ENCODE data around the gene TMEM218. TPM values are rescaled to one million over a fixed set of nuclear protein-coding genes. Genes with fewer than 3 reads are reported as not detected.
"Not testable (repeated sequence)": the region's sequence is repeated elsewhere in the genome, so short reads cannot be mapped to it uniquely, and the experiment has no call there.

TMEM218 gene
- polyA plus RNA-seq, 1 donor = 19.7 TPM

- DNase-seq (ENCODE audit: low read depth) = not testable (repeated sequence)
Measured at GRCh38 chr11:125056111-125056510, 55.3 kb downstream of the TMEM218 start.

DNA sequence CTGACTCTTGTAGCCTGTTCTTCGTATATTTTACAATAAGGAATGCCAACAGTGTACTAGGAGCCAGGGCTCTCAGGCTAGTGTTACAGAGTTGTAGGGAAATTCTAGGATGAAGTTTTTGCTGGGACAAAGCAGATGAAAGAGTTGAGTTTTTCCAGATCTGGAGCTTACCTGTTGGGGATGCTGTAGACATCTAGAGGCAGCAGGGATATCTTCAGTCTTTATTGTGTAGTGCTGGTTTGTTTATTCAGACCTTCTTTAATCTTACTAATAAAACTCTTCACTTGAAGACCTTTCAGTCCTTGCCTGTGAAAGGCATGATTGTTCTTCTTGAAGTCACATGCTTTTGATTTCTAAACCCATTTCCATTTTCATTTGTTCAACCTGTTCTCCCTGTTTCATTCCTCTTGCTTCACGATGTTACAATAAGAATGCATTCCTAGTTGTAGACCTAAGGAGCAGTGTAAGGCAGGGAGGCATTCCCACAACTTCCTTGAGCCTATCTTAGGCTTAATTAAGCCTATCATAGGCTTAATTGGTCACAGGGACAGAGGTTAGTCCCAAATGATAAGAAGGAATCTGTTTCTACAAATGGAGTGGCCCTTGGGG lies 56.2 kb downstream of the TMEM218 start:
- DNase-seq (ENCODE audit: low read depth) = no peak

DNA sequence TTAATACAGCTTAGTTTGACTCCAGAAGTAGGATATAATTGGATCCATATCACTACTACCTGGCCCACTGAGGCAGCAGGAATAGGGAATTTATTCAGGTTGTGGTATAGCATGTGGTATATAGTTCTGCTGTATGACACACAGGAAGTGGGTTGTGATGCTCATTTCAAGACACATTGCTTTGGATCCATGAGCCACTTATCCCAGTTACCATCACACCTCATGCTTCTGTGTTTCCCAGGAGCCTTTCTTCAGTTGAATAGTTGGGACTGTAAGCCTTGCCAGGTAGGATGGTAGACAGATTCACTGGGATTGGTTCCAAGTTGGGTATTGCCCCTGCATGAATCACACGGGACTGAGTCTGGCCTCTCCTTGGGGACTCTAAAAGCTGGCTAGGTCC lies 58.3 kb downstream of the TMEM218 start:
- no peak for DNase-seq (ENCODE audit: low read depth)

DNA sequence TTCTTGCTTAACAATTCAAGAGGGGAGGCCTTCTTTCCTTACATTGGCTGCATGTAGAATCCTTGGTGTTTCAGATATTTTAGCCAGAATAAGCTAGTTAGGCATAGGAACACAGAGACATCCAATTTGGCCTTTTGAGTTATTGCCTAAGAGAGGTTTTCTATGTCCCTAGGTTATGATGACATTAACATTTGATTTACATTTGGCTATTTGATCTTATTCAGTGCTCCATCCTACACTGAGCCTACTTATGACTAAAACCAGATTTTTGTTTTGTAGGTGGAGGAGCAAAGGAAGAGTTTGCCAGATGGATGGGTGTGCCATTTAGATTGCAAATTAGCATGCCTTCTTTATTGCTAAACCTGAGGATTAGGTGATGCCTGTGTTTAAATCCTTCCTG lies 59.4 kb downstream of the TMEM218 start:
- DNase-seq (ENCODE audit: low read depth) = no peak

DNA sequence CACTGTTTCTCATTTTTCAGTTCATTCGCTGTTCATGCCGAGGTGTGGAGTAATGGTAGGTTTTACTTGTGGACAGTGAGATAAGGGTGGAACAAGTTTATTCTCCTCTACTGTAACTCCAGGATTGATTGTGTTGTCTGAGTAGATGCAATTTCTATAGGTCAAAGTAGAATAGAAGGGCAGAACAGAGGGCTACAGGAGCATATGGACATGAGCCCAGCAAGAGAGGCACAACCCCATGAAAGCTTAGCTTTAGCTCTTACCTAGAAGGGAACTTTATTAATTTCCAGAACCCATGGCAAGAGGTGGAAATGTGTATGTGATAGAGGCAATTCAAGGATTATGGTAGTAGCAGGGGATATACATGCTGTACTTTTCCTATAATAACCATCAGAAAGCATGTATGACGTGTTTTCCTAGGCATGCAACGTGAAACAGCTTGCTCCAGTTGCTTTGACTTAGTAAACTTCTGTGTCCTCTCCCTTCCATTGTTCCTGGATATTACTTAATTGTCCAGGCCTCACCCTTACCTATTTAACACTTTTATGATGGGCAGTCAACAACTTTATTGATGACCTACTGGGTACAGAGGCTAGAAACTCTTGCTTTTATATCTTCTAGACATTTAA lies 62.1 kb downstream of the TMEM218 start:
- DNase-seq (ENCODE audit: low read depth) = no peak

Other genes with a start within 250 kb of the TMEM218 start
- gene ROBO3, start 246.2 kb downstream of the TMEM218 start, polyA plus RNA-seq (ENCODE audit: insufficient read length) = 34.2 TPM
- gene ROBO4, start 213.8 kb downstream of the TMEM218 start, polyA plus RNA-seq (ENCODE audit: insufficient read length) = 23.0 TPM
- gene HEPN1, start 192.4 kb downstream of the TMEM218 start, polyA plus RNA-seq (ENCODE audit: insufficient read length) = 0.20 TPM
- 0.06 TPM for gene HEPACAM, start 175.6 kb downstream of the TMEM218 start, polyA plus RNA-seq (ENCODE audit: insufficient read length)
- gene CCDC15, start 157.4 kb downstream of the TMEM218 start, polyA plus RNA-seq (ENCODE audit: insufficient read length) = 3.0 TPM
- gene SLC37A2, start 48.3 kb downstream of the TMEM218 start, polyA plus RNA-seq (ENCODE audit: insufficient read length) = 2.3 TPM
- 27.6 TPM for gene PKNOX2, start 53.1 kb upstream of the TMEM218 start, polyA plus RNA-seq (ENCODE audit: insufficient read length)